Mammary epithelial cell (primary cell): ENCODE measurements around the gene ITGAV.

Source experiments
- EZH2 ChIP-seq: IDR thresholded peaks from 2 replicates; pipeline ENCODE4 v1.6.1; 2012; ENCODE audit warnings: low read length, inconsistent platforms, borderline replicate concordance
- TF ChIP-seq, protein P1 (sequence below), 2 donors: IDR thresholded peaks in 1 of 2; conservative IDR thresholded peaks in 1 of 2; 2 replicates each; pipeline ENCODE4 v1.5.1; 2011 to 2012; ENCODE audit warnings: inconsistent platforms in 2 of 2, low read length in 2 of 2, mild to moderate bottlenecking in 2 of 2, control low read depth in 1 of 2, low read depth in 1 of 2; ENCODE audit not compliant: insufficient read depth in 1 of 2; ENCODE audit errors: extremely low read depth in 1 of 2

DNA sequence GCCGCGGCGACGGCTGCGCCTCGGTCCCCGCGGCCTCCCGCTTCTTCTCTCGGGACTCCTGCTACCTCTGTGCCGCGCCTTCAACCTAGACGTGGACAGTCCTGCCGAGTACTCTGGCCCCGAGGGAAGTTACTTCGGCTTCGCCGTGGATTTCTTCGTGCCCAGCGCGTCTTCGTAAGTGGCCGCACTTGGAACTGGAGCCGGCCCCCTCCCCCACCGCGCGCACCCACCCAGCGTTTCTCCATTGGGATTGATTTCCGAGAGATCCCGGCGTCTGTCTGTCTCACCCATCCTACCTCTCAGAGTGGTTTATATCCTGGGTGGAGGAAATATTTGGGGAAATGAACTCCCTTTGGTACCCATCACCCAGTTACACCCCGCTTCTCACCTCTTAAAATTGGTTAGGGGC, 498 bp downstream of the ITGAV start:
- TF ChIP-seq, protein P1, sequence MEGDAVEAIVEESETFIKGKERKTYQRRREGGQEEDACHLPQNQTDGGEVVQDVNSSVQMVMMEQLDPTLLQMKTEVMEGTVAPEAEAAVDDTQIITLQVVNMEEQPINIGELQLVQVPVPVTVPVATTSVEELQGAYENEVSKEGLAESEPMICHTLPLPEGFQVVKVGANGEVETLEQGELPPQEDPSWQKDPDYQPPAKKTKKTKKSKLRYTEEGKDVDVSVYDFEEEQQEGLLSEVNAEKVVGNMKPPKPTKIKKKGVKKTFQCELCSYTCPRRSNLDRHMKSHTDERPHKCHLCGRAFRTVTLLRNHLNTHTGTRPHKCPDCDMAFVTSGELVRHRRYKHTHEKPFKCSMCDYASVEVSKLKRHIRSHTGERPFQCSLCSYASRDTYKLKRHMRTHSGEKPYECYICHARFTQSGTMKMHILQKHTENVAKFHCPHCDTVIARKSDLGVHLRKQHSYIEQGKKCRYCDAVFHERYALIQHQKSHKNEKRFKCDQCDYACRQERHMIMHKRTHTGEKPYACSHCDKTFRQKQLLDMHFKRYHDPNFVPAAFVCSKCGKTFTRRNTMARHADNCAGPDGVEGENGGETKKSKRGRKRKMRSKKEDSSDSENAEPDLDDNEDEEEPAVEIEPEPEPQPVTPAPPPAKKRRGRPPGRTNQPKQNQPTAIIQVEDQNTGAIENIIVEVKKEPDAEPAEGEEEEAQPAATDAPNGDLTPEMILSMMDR (conservative IDR thresholded peaks at IDR 0.05 in 1 of 2, IDR thresholded peaks at IDR 0.05 in 1 of 2; ENCODE audit: extremely low read depth in 1 of 2, insufficient read depth in 1 of 2, low read depth in 1 of 2, low read length in 2 of 2), result no peak
- no peak for TF ChIP-seq EZH2
